HCT116 (cell line): Measurements from ENCODE around the gene ASB12. TPM values are rescaled to one million over a fixed set of nuclear protein-coding genes. Genes with fewer than 3 reads are reported as not detected.

Source experiments
- ATAC-seq: fragments of 200-7000 bp; cut with Tn5 transposase; 2 replicates; pipeline ENCODE4 v1.9.1; 2020; ENCODE audit warnings: mild to moderate bottlenecking, moderate library complexity
- BruUV-seq: library from RNA; stranded (reverse); fragments of 400-500 nt; replicated peaks from 2 replicates; lab custom pipeline; 2021; lab: Mats Ljungman, UMichigan
- CTCF ChIA-PET: fragments of 300-600 bp; sonication (Branson Sonifier 250); formaldehyde crosslinking; loops from one replicate; lab custom pipeline; 2021; ENCODE audit warnings: antibody characterized with exemption; lab: Charles Lee
- POLR2A ChIA-PET: fragments of 300-600, 350-600 bp; sonication (Branson Sonifier 250); formaldehyde crosslinking; loops from one replicate; lab custom pipeline; 2021; ENCODE audit warnings: antibody characterized with exemption; lab: Charles Lee
- RAD21 ChIA-PET, 2 experiments: fragments of 300-600 bp; sonication (Branson Sonifier 250); formaldehyde crosslinking; loops; one replicate each; lab custom pipeline; 2023; ENCODE audit warnings: low total read pairs in 2 of 2; ENCODE audit not compliant: uncharacterized antibody in 2 of 2, unreplicated experiment in 2 of 2, low non-redundant PET in 1 of 2; lab: Charles Lee
- DNase-seq: peaks from one replicate; pipeline ENCODE4 v3.0.0-alpha.2; 2010; ENCODE audit warnings: low read depth, low spot score
- H2AFZ ChIP-seq: fragments of 200-600 bp; shearing (Covaris generic), sonication (generic); 2 replicates; pipeline ENCODE4 v1.6.1; 2017; ENCODE audit warnings: low read depth, mixed run types, mixed read lengths, antibody characterized with exemption, low read length; ENCODE audit not compliant: poor library complexity, severe bottlenecking
- H3K27ac ChIP-seq: 2 replicates; pipeline ENCODE4 v1.5.1; 2012; ENCODE audit warnings: low read depth, low read length
- H3K27me3 ChIP-seq: fragments of 200-600 bp; sonication (generic); 2 replicates; pipeline ENCODE4 v1.6.1; 2016; ENCODE audit warnings: mixed run types, low read length, mixed read lengths; ENCODE audit not compliant: insufficient read depth
- H3K36me3 ChIP-seq, 2 experiments: fragments of 200-500 bp in 1 of 2; fragments of 200-600 bp in 1 of 2; sonication (Bioruptor generic) in 1 of 2; sonication (generic) in 1 of 2; 2 replicates each; pipeline versions ENCODE4 v1.5.1 to v1.6.1; 2014 to 2016; ENCODE audit warnings: low read length in 2 of 2, inconsistent platforms in 1 of 2, mixed read lengths in 1 of 2, mixed run types in 1 of 2; ENCODE audit not compliant: insufficient read depth in 2 of 2, control insufficient read depth in 1 of 2
- H3K4me1 ChIP-seq, 2 experiments: fragments of 200-600 bp in 1 of 2; sonication (generic) in 1 of 2; 2 replicates each; pipeline versions ENCODE4 v1.5.1 to v1.6.1; 2012 to 2017; ENCODE audit warnings: low read length in 2 of 2, inconsistent platforms in 1 of 2, mild to moderate bottlenecking in 1 of 2, mixed read lengths in 1 of 2, mixed run types in 1 of 2, moderate library complexity in 1 of 2; ENCODE audit not compliant: insufficient read depth in 2 of 2, control insufficient read depth in 1 of 2
- H3K4me2 ChIP-seq: fragments of 200-600 bp; sonication (generic); 2 replicates; pipeline ENCODE4 v1.6.1; 2017; ENCODE audit warnings: mixed run types, low read length, mixed read lengths
- H3K4me3 ChIP-seq, 2 experiments: fragments of 200-600 bp in 1 of 2; sonication (generic) in 1 of 2; replicated peaks in 1 of 2; 2 replicates each; pipeline ENCODE4 v1.5.1; 2011 to 2016; ENCODE audit warnings: low read length in 2 of 2, control low read depth in 1 of 2, low read depth in 1 of 2, mild to moderate bottlenecking in 1 of 2, mixed read lengths in 1 of 2, mixed run types in 1 of 2
- H3K79me2 ChIP-seq: fragments of 200-600 bp; sonication (generic); 2 replicates; pipeline ENCODE4 v1.6.1; 2017; ENCODE audit warnings: mild to moderate bottlenecking, mixed run types, low read length, moderate library complexity, mixed read lengths; ENCODE audit not compliant: insufficient read depth
- H3K9ac ChIP-seq: fragments of 200-600 bp; sonication (generic); 2 replicates; pipeline ENCODE4 v1.6.1; 2016; ENCODE audit warnings: low read length, mixed read lengths
- H3K9me2 ChIP-seq: fragments of 200-600 bp; sonication (generic), shearing (Covaris generic); 2 replicates; pipeline ENCODE4 v1.6.1; 2017; ENCODE audit warnings: mixed run types, mild to moderate bottlenecking, moderate library complexity; ENCODE audit not compliant: insufficient read depth
- H3K9me3 ChIP-seq, 2 experiments: fragments of 200-500 bp in 1 of 2; fragments of 200-600 bp in 1 of 2; sonication (Bioruptor generic) in 1 of 2; sonication (generic) in 1 of 2; 2 replicates each; pipeline ENCODE4 v1.6.1; 2014 to 2017; ENCODE audit warnings: low read length in 2 of 2, mixed read lengths in 2 of 2, inconsistent platforms in 1 of 2, low read depth in 1 of 2, mild to moderate bottlenecking in 1 of 2, mixed run types in 1 of 2, moderate library complexity in 1 of 2; ENCODE audit not compliant: control insufficient read depth in 1 of 2, insufficient read depth in 1 of 2
- H4K20me1 ChIP-seq: fragments of 200-600 bp; sonication (generic), shearing (Covaris generic); 2 replicates; pipeline ENCODE4 v1.6.1; 2017; ENCODE audit warnings: mixed run types, mild to moderate bottlenecking, moderate library complexity; ENCODE audit not compliant: insufficient read depth
- ATF3 ChIP-seq: IDR thresholded peaks from 2 replicates; pipeline ENCODE4 v1.6.1; 2012
- CEBPB ChIP-seq: IDR thresholded peaks from 2 replicates; pipeline ENCODE4 v1.6.1; 2012; ENCODE audit warnings: low read depth
- CTCF ChIP-seq, 3 experiments: fragments of 200-600 bp in 1 of 3; sonication (generic) in 1 of 3; IDR thresholded peaks in 2 of 3; conservative IDR thresholded peaks in 1 of 3; 2 replicates each; pipeline ENCODE4 v1.5.1; 2012 to 2017; ENCODE audit warnings: low read depth in 2 of 3, low read length in 2 of 3, antibody characterized with exemption in 1 of 3, borderline replicate concordance in 1 of 3, control low read depth in 1 of 3, mild to moderate bottlenecking in 1 of 3, mixed read lengths in 1 of 3, mixed run types in 1 of 3, moderate library complexity in 1 of 3; ENCODE audit not compliant: insufficient read depth in 1 of 3
- EGR1 ChIP-seq: IDR thresholded peaks from 2 replicates; pipeline ENCODE4 v1.6.1; 2012; ENCODE audit warnings: low read depth
- ELF1 ChIP-seq: IDR thresholded peaks from 2 replicates; pipeline ENCODE4 v1.6.1; 2012; ENCODE audit warnings: low read depth, borderline replicate concordance
- EZH2 ChIP-seq: fragments of 200-600 bp; sonication (generic); IDR thresholded peaks from 2 replicates; pipeline ENCODE4 v1.6.1; 2017; ENCODE audit warnings: antibody characterized with exemption, mixed run types
- EZH2phosphoT487 ChIP-seq: fragments of 200-600 bp; IDR thresholded peaks from 2 replicates; pipeline ENCODE4 v1.6.1; 2018; ENCODE audit warnings: antibody characterized with exemption, borderline replicate concordance
- MAX ChIP-seq: IDR thresholded peaks from 2 replicates; pipeline ENCODE4 v1.6.1; 2012
- POLR2AphosphoS5 ChIP-seq: IDR thresholded peaks from 2 replicates; pipeline ENCODE4 v1.6.1; 2011; ENCODE audit warnings: mild to moderate bottlenecking, low read depth, low read length, moderate library complexity
- RAD21 ChIP-seq: IDR thresholded peaks from 2 replicates; pipeline ENCODE4 v1.6.1; 2012; ENCODE audit warnings: low read depth, mild to moderate bottlenecking
- SP1 ChIP-seq: IDR thresholded peaks from 2 replicates; pipeline ENCODE4 v1.6.1; 2012; ENCODE audit warnings: low read depth
- ZFX ChIP-seq: fragments of 450-650 bp; IDR thresholded peaks from 2 replicates; pipeline ENCODE4 v1.6.1; 2017
- ZNF274 ChIP-seq: fragments of 200-500 bp; sonication (Bioruptor generic); IDR thresholded peaks from 2 replicates; pipeline ENCODE4 v1.6.1; 2014; ENCODE audit warnings: mild to moderate bottlenecking, low read depth, low read length, inconsistent platforms
- intact Hi-C: fragments of 100-400 bp; cut with micrococcal nuclease; formaldehyde crosslinking; loops from 2 replicates; pipeline ENCODE4 v1.10.0; 2022
- total RNA-seq: library from RNA; stranded (reverse); gene quantifications from one replicate; pipeline ENCODE4 v1.2.1, GENCODE V29; 2021; ENCODE audit not compliant: unreplicated experiment

ASB12 gene
- total RNA-seq, 1 experiment from 2014 or later: not detected

- no peaks in the 10 kb centered on the region; the same call in 1 of the 2 replicates for H3K79me2 ChIP-seq
- peaks cover 4 to 16% of the 10 kb centered on the region in 2 experiments; a peak in 2 of 4 replicates for H3K4me1 ChIP-seq
- H3K4me2 ChIP-seq: peak within 1 kb of the TSS; percentile 79
- H2AFZ ChIP-seq: no peak within 1 kb of the TSS
- H3K9ac ChIP-seq: peak within 1 kb of the TSS; percentile 69
- no peaks in the 10 kb centered on the region for H4K20me1 ChIP-seq
- H3K9me3 ChIP-seq: no peaks in the 10 kb centered on the region
- intact Hi-C loops: loop anchor here (10.0 kb wide), 1 partner anchor 189 kb away; the partner anchor contains the start of gene MTMR8
- no TSS peak for BruUV-seq
- no peak for TF ChIP-seq CEBPB
- TF ChIP-seq ELF1: no peak
- TF ChIP-seq POLR2AphosphoS5: no peak; the same call in 1 of the 2 replicates
- no peaks in the 10 kb centered on the region for H3K36me3 ChIP-seq
- RAD21 ChIA-PET: no interaction called here
- H3K4me3 ChIP-seq: peak within 1 kb of the TSS; percentile 54 to 63
- peak within 1 kb of the TSS; percentile 87 for H3K27ac ChIP-seq
- CTCF ChIA-PET: no interaction called here
- POLR2A ChIA-PET: no interaction called here
- no peaks in the 10 kb centered on the region for H3K27me3 ChIP-seq
- no peak for DNase-seq
- ATAC-seq: peak; percentile 70
- no peaks in the 10 kb centered on the region for H3K9me2 ChIP-seq
Observed at GRCh38 chrX:64205441-64205734, 25.0 kb downstream of the ASB12 start, which contains the start of gene AMER1. Gene AMER1 (minus strand): TSS chrX:64205708. CDS start chrX:64193286, 12,422 bp downstream.

GRCh38 chrX:64204701-64205440, 25.5 kb downstream of the ASB12 start:
- H3K9me2 ChIP-seq: no peaks in the 10 kb centered on the region
- no peaks in the 10 kb centered on the region; the same call in 1 of the 2 replicates for H3K79me2 ChIP-seq
- peak overlapping the region; percentile 79 for H3K4me2 ChIP-seq
- ChIA-PET RAD21 (no interaction called here), CTCF (no interaction called here), POLR2A (no interaction called here)
- peak overlapping the region; percentile 87 for H3K27ac ChIP-seq
- H3K9ac ChIP-seq: peak overlapping the region; percentile 69
- no peaks in the 10 kb centered on the region for H3K9me3 ChIP-seq
- intact Hi-C loops: loop anchor here (10.0 kb wide), 1 partner anchor 190 kb away; the partner anchor contains the start of gene MTMR8
- H3K4me3 ChIP-seq: peak overlapping the region; percentile 54 to 63
- H3K36me3 ChIP-seq: no peaks in the 10 kb centered on the region
- no peak overlapping the region for H2AFZ ChIP-seq
- BruUV-seq: no TSS peak
- TF ChIP-seq EZH2phosphoT487 (no peak), MAX (peak; percentile 42), SP1 (no peak), ATF3 (no peak), ZNF274 (no peak), EGR1 (peak; percentile 64; the same call in 1 of the 2 replicates), EZH2 (no peak), RAD21 (no peak), ZFX (0 out of 2 replicates have a peak, but pooled peaks have one; percentile 11), CTCF (IDR thresholded peaks at IDR 0.05 in 2 of 3, conservative IDR thresholded peaks at IDR 0.05 in 1 of 3; ENCODE audit: borderline replicate concordance in 1 of 3, insufficient read depth in 1 of 3, low read depth in 2 of 3, low read length in 2 of 3) (no peak)
- H3K27me3 ChIP-seq: no peaks in the 10 kb centered on the region
- no peaks in the 10 kb centered on the region for H4K20me1 ChIP-seq
- peaks cover 4 to 16% of the 10 kb centered on the region in 2 experiments; a peak in 2 of 4 replicates for H3K4me1 ChIP-seq
- ATAC-seq (peak; percentile 25), DNase-seq (no peak)
